HepG2 (cell line): ENCODE data around the gene RASIP1. TPM values are rescaled to one million over a fixed set of nuclear protein-coding genes. Genes with fewer than 3 reads are reported as not detected.

Experiments
- ATRX ChIP-seq: sonication (generic); formaldehyde crosslinking; IDR thresholded peaks from 2 replicates; pipeline ENCODE4 v1.4.0; 2020; ENCODE audit warnings: missing genetic modification reagents, borderline replicate concordance
- CBX2 ChIP-seq, 2 experiments: fragments of 200-600 bp in 1 of 2; sonication (generic); formaldehyde crosslinking in 1 of 2; IDR thresholded peaks; 2 replicates each; pipeline versions ENCODE4 v1.7.0 to v1.8.1; 2018 to 2022; ENCODE audit warnings: low read depth in 2 of 2, low read length in 1 of 2, mild to moderate bottlenecking in 1 of 2, missing genetic modification reagents in 1 of 2
- FOXO1 ChIP-seq: sonication (generic); formaldehyde crosslinking; IDR thresholded peaks from 2 replicates; pipeline ENCODE4 v1.4.0; 2020; ENCODE audit warnings: missing genetic modification reagents
- NFE2L2 ChIP-seq: fragments of 150-350 bp; IDR thresholded peaks from 2 replicates; pipeline ENCODE4 v1.6.1; 2014; ENCODE audit warnings: low read length
- RXRB ChIP-seq: IDR thresholded peaks from 2 replicates; pipeline ENCODE4 v1.6.1; 2016; ENCODE audit warnings: borderline replicate concordance, missing genetic modification reagents, missing compliant biosample characterization
- SMYD3 ChIP-seq: sonication (generic); formaldehyde crosslinking; IDR thresholded peaks from 2 replicates; pipeline ENCODE4 v1.8.1; 2023; ENCODE audit warnings: mild to moderate bottlenecking, missing genetic modification reagents
- YEATS4 ChIP-seq: sonication (generic); formaldehyde crosslinking; IDR thresholded peaks from 2 replicates; pipeline ENCODE4 v1.4.0; 2020; ENCODE audit warnings: missing genetic modification reagents, borderline replicate concordance
- ZBTB7A ChIP-seq: sonication (generic); formaldehyde crosslinking; IDR thresholded peaks from 2 replicates; pipeline ENCODE4 v1.8.0; 2022; ENCODE audit warnings: mild to moderate bottlenecking, missing genetic modification reagents
- ZNF337 ChIP-seq: sonication (generic); formaldehyde crosslinking; IDR thresholded peaks from 2 replicates; pipeline ENCODE4 v1.5.1; 2020; ENCODE audit warnings: missing genetic modification reagents, low read depth, mild to moderate bottlenecking, borderline replicate concordance
- ZNF512 ChIP-seq: sonication (generic); formaldehyde crosslinking; IDR thresholded peaks from 2 replicates; pipeline ENCODE4 v1.4.0; 2020; ENCODE audit warnings: mild to moderate bottlenecking, missing genetic modification reagents
- polyA plus RNA-seq, 8 experiments: library from polyadenylated mRNA; depleted of rRNA in 3 of 8; stranded (reverse) in 7 of 8; unstranded in 1 of 8; fragments of >200 nt; fragmentation: Illumina TruSeq in 4 of 8; extraction: Trizol in 4 of 8; gene quantifications; 2 replicates each; pipeline versions ENCODE4 v1.2.1 to v1.2.3, GENCODE V29; 2011 to 2016; ENCODE audit warnings: low read depth in 4 of 8, missing spikeins in 1 of 8, mixed read lengths in 1 of 8; ENCODE audit not compliant: insufficient read depth in 1 of 8
- total RNA-seq, 5 experiments: library from RNA; depleted of rRNA; stranded (reverse); fragments of >200 nt; fragmentation: Illumina TruSeq; extraction: Trizol; gene quantifications; 2 replicates each; pipeline ENCODE4 v1.2.3, GENCODE V29; 2016; ENCODE audit warnings: low read depth in 1 of 5
- TF ChIP-seq, protein P1 (sequence below), 2 experiments: fragments of 450-650 bp in 1 of 2; sonication (generic) in 1 of 2; formaldehyde crosslinking in 1 of 2; IDR thresholded peaks; 2 replicates each; pipeline versions ENCODE4 v1.6.1 to v1.8.0; 2016 to 2022; ENCODE audit warnings: antibody characterized with exemption in 1 of 2, mild to moderate bottlenecking in 1 of 2, missing genetic modification reagents in 1 of 2
- TF ChIP-seq, protein P2 (sequence below): IDR thresholded peaks from 2 replicates; pipeline ENCODE4 v1.6.1; 2016
- TF ChIP-seq, protein P3 (sequence below): sonication (generic); formaldehyde crosslinking; IDR thresholded peaks from 2 replicates; pipeline ENCODE4 v1.9.0; 2021; ENCODE audit warnings: missing genetic modification reagents, mild to moderate bottlenecking, borderline replicate concordance
- TF ChIP-seq, protein P4 (sequence below), 2 experiments: fragments of 450-650 bp in 1 of 2; sonication (generic) in 1 of 2; formaldehyde crosslinking; IDR thresholded peaks; 2 replicates each; pipeline versions ENCODE4 v1.5.0 to v1.8.0; 2020 to 2022; ENCODE audit warnings: mild to moderate bottlenecking in 1 of 2, missing genetic modification reagents in 1 of 2

Gene RASIP1
- total and polyA plus RNA-seq, 2 of the 13 experiments (the other 11 are each of a cell fraction or from before 2014, with no cell fraction given), result 0.44 to 0.58 TPM

GRCh38 chr19:48685583-48685982 lies 54.8 kb downstream of the RASIP1 start (continued):
- TF ChIP-seq, protein P1, sequence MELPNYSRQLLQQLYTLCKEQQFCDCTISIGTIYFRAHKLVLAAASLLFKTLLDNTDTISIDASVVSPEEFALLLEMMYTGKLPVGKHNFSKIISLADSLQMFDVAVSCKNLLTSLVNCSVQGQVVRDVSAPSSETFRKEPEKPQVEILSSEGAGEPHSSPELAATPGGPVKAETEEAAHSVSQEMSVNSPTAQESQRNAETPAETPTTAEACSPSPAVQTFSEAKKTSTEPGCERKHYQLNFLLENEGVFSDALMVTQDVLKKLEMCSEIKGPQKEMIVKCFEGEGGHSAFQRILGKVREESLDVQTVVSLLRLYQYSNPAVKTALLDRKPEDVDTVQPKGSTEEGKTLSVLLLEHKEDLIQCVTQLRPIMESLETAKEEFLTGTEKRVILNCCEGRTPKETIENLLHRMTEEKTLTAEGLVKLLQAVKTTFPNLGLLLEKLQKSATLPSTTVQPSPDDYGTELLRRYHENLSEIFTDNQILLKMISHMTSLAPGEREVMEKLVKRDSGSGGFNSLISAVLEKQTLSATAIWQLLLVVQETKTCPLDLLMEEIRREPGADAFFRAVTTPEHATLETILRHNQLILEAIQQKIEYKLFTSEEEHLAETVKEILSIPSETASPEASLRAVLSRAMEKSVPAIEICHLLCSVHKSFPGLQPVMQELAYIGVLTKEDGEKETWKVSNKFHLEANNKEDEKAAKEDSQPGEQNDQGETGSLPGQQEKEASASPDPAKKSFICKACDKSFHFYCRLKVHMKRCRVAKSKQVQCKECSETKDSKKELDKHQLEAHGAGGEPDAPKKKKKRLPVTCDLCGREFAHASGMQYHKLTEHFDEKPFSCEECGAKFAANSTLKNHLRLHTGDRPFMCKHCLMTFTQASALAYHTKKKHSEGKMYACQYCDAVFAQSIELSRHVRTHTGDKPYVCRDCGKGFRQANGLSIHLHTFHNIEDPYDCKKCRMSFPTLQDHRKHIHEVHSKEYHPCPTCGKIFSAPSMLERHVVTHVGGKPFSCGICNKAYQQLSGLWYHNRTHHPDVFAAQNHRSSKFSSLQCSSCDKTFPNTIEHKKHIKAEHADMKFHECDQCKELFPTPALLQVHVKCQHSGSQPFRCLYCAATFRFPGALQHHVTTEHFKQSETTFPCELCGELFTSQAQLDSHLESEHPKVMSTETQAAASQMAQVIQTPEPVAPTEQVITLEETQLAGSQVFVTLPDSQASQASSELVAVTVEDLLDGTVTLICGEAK (IDR thresholded peaks at IDR 0.05), result no peak
- TF ChIP-seq, protein P1 (CRISPR knock-in tag; IDR thresholded peaks at IDR 0.05), result no peak
- TF ChIP-seq RXRB (CRISPR knock-in tag), result peak; percentile 81
- TF ChIP-seq YEATS4, result no peak
- TF ChIP-seq NFE2L2, result no peak
- TF ChIP-seq CBX2 (IDR thresholded peaks at IDR 0.05; ENCODE audit: low read depth, low read length), result no peak
- no peak for TF ChIP-seq CBX2 (CRISPR knock-in tag; IDR thresholded peaks at IDR 0.05; ENCODE audit: low read depth)
- no peak for TF ChIP-seq FOXO1 (CRISPR knock-in tag)
- TF ChIP-seq ZBTB7A (CRISPR knock-in tag), result no peak
- TF ChIP-seq, protein P2, sequence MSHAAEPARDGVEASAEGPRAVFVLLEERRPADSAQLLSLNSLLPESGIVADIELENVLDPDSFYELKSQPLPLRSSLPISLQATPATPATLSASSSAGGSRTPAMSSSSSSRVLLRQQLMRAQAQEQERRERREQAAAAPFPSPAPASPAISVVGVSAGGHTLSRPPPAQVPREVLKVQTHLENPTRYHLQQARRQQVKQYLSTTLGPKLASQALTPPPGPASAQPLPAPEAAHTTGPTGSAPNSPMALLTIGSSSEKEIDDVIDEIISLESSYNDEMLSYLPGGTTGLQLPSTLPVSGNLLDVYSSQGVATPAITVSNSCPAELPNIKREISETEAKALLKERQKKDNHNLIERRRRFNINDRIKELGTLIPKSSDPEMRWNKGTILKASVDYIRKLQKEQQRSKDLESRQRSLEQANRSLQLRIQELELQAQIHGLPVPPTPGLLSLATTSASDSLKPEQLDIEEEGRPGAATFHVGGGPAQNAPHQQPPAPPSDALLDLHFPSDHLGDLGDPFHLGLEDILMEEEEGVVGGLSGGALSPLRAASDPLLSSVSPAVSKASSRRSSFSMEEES (CRISPR knock-in tag), result no peak
- TF ChIP-seq, protein P3, sequence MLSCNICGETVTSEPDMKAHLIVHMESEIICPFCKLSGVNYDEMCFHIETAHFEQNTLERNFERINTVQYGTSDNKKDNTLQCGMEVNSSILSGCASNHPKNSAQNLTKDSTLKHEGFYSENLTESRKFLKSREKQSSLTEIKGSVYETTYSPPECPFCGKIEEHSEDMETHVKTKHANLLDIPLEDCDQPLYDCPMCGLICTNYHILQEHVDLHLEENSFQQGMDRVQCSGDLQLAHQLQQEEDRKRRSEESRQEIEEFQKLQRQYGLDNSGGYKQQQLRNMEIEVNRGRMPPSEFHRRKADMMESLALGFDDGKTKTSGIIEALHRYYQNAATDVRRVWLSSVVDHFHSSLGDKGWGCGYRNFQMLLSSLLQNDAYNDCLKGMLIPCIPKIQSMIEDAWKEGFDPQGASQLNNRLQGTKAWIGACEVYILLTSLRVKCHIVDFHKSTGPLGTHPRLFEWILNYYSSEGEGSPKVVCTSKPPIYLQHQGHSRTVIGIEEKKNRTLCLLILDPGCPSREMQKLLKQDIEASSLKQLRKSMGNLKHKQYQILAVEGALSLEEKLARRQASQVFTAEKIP (CRISPR knock-in tag), result no peak
- TF ChIP-seq ZNF512 (CRISPR knock-in tag), result no peak
- no peak for TF ChIP-seq ATRX (CRISPR knock-in tag)
- no peak for TF ChIP-seq SMYD3
- TF ChIP-seq ZNF337 (CRISPR knock-in tag), result no peak
- TF ChIP-seq, protein P4, sequence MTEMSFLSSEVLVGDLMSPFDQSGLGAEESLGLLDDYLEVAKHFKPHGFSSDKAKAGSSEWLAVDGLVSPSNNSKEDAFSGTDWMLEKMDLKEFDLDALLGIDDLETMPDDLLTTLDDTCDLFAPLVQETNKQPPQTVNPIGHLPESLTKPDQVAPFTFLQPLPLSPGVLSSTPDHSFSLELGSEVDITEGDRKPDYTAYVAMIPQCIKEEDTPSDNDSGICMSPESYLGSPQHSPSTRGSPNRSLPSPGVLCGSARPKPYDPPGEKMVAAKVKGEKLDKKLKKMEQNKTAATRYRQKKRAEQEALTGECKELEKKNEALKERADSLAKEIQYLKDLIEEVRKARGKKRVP (CRISPR knock-in tag; IDR thresholded peaks at IDR 0.05), result 0 out of 4 replicates have a peak, but pooled peaks of 1 of the 2 experiments have one; percentile 17
